Upper lobe of right lung (tissue), 1 donor: ENCODE data around the gene KCNJ1. TPM values are rescaled to one million over a fixed set of nuclear protein-coding genes. Genes with fewer than 3 reads are reported as not detected.

Experiments
- ATAC-seq: fragments of 200-7000 bp; cut with Tn5 transposase; one replicate; pipeline ENCODE4 v1.9.1; 2020; ENCODE audit warnings: mild to moderate bottlenecking, moderate library complexity
- DNase-seq: peaks from one replicate; pipeline ENCODE4 v3.0.0-alpha.2; 2020
- H3K27ac ChIP-seq: fragments of 200-600 bp; one replicate; pipeline ENCODE4 v1.8.0; 2022
- H3K27me3 ChIP-seq: fragments of 200-600 bp; one replicate; pipeline ENCODE4 v1.8.0; 2022; ENCODE audit warnings: mild to moderate bottlenecking
- H3K36me3 ChIP-seq: fragments of 200-600 bp; one replicate; pipeline ENCODE4 v1.8.0; 2022
- H3K4me1 ChIP-seq: fragments of 200-600 bp; one replicate; pipeline ENCODE4 v1.8.0; 2022
- H3K4me3 ChIP-seq: fragments of 200-600 bp; one replicate; pipeline ENCODE4 v1.8.0; 2022; ENCODE audit warnings: mild to moderate bottlenecking
- H3K9me3 ChIP-seq: fragments of 200-600 bp; one replicate; pipeline ENCODE4 v1.8.0; 2022
- CTCF ChIP-seq: fragments of 200-600 bp; IDR thresholded peaks from one replicate; pipeline ENCODE4 v1.8.0; 2022; ENCODE audit warnings: antibody characterized with exemption
- intact Hi-C: fragments of 100-400 bp; cut with DNase I; formaldehyde crosslinking; loops from one replicate; pipeline ENCODE4 v1.11.0; 2022
- total RNA-seq: library from RNA; stranded (reverse); fragmentation: NEBNext Ultra II Directional; extraction: Animal tissue kit (Norgen Biotek cat#: 25700); gene quantifications from one replicate; pipeline ENCODE4 v1.2.1, GENCODE V29; 2021
- donor health status: DM: no; HTN: yes; CAD: no; lungs with severe emphysema.

The KCNJ1 gene
- total RNA-seq, 1 donor from 2014 or later: 0.23 TPM

GRCh38 chr11:128884703-128885338, 17.7 kb upstream of the KCNJ1 start:
- peak; percentile 90 for ATAC-seq

GRCh38 chr11:128884054-128884453, 17.0 kb upstream of the KCNJ1 start:
- no peaks in the 10 kb centered on the region for H3K27me3 ChIP-seq
- no peak for TF ChIP-seq CTCF
- H3K27ac ChIP-seq: no peak overlapping the region
- no peaks in the 10 kb centered on the region for H3K4me1 ChIP-seq
- DNase-seq (no peak), ATAC-seq (no peak)
- H3K4me3 ChIP-seq: no peak overlapping the region
- H3K9me3 ChIP-seq: no peaks in the 10 kb centered on the region
- intact Hi-C loops: loop anchor here (2.0 kb wide), 1 partner anchor 73 kb away; no protein-coding TSS in a partner anchor
- no peaks in the 10 kb centered on the region for H3K36me3 ChIP-seq

More at GRCh38 chr11:128884703-128885338, 17.7 kb upstream of the KCNJ1 start:
- peaks cover 1% of the 10 kb centered on the region for H3K27me3 ChIP-seq
- intact Hi-C loops: loop anchor here (2.0 kb wide), 1 partner anchor 72 kb away; no protein-coding TSS in a partner anchor
- no peak overlapping the region for H3K27ac ChIP-seq
- H3K36me3 ChIP-seq: no peaks in the 10 kb centered on the region
- no peak overlapping the region for H3K4me3 ChIP-seq
- peak; percentile 88 for TF ChIP-seq CTCF
- DNase-seq: no peak
- H3K9me3 ChIP-seq: no peaks in the 10 kb centered on the region
- no peaks in the 10 kb centered on the region for H3K4me1 ChIP-seq

- Histone ChIP-seq H3K4me3 (no peak overlapping the region), H3K4me1 (no peaks in the 10 kb centered on the region), H3K9me3 (no peaks in the 10 kb centered on the region), H3K27me3 (no peaks in the 10 kb centered on the region), H3K27ac (no peak overlapping the region), H3K36me3 (no peaks in the 10 kb centered on the region)
- intact Hi-C loops: no loop called here
- DNase-seq: no peak
- ATAC-seq: no peak
- TF ChIP-seq CTCF: no peak
Measured at GRCh38 chr11:128882451-128882850, 15.4 kb upstream of the KCNJ1 start.

GRCh38 chr11:128881221-128881620, 14.1 kb upstream of the KCNJ1 start:
- Histone ChIP-seq H3K4me3 (no peak overlapping the region), H3K27me3 (no peaks in the 10 kb centered on the region), H3K9me3 (no peaks in the 10 kb centered on the region), H3K4me1 (no peaks in the 10 kb centered on the region), H3K36me3 (no peaks in the 10 kb centered on the region), H3K27ac (no peak overlapping the region)
- intact Hi-C loops: no loop called here
- TF ChIP-seq CTCF: no peak
- DNase-seq: no peak
- ATAC-seq: no peak

GRCh38 chr11:128879817-128880216, 12.7 kb upstream of the KCNJ1 start:
- Histone ChIP-seq H3K4me3 (no peak overlapping the region), H3K9me3 (no peaks in the 10 kb centered on the region), H3K4me1 (no peaks in the 10 kb centered on the region), H3K36me3 (no peaks in the 10 kb centered on the region), H3K27me3 (no peaks in the 10 kb centered on the region), H3K27ac (no peak overlapping the region)
- TF ChIP-seq CTCF: no peak
- ATAC-seq (no peak), DNase-seq (no peak)
- intact Hi-C loops: no loop called here
